ENCODE data around the gene DPH2. TPM values are rescaled to one million over a fixed set of nuclear protein-coding genes. Genes with fewer than 3 reads are reported as not detected.

Gene DPH2
- total RNA-seq, 1 donor: 18.6 TPM

- TF ChIP-seq, protein P1, sequence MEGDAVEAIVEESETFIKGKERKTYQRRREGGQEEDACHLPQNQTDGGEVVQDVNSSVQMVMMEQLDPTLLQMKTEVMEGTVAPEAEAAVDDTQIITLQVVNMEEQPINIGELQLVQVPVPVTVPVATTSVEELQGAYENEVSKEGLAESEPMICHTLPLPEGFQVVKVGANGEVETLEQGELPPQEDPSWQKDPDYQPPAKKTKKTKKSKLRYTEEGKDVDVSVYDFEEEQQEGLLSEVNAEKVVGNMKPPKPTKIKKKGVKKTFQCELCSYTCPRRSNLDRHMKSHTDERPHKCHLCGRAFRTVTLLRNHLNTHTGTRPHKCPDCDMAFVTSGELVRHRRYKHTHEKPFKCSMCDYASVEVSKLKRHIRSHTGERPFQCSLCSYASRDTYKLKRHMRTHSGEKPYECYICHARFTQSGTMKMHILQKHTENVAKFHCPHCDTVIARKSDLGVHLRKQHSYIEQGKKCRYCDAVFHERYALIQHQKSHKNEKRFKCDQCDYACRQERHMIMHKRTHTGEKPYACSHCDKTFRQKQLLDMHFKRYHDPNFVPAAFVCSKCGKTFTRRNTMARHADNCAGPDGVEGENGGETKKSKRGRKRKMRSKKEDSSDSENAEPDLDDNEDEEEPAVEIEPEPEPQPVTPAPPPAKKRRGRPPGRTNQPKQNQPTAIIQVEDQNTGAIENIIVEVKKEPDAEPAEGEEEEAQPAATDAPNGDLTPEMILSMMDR (IDR thresholded peaks at IDR 0.05; ENCODE audit: insufficient read depth, low read depth, low read length): no peak
- no peak overlapping the region for H3K4me3 ChIP-seq (ENCODE audit: low read depth, low read length)
- DNase-seq (ENCODE audit: low read depth): peak; percentile 37
Measured at GRCh38 chr1:43987159-43987902, 17.5 kb downstream of the DPH2 start.

- H3K4me3 ChIP-seq (ENCODE audit: low read depth, low read length): peak overlapping the region; percentile 64
- DNase-seq (ENCODE audit: low read depth): no peak
- TF ChIP-seq, protein P1 (IDR thresholded peaks at IDR 0.05; ENCODE audit: insufficient read depth, low read depth, low read length): no peak
Measured at GRCh38 chr1:43990271-43991199, 20.7 kb downstream of the DPH2 start.

DNA sequence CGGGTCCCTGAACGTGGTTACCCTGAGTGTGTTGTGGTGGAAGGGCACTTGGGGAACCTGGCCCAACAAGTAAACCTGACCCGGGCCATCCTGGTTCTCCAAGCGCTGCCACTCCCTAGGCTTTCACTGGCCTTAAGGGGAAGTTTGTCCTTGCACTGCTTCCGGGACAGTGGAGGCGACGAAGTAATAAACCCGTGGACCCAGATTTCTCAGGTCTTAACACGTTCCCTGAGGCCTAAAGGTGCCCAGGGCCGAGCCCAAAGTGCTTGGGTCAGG, 21.3 kb downstream of the DPH2 start:
- no peak for DNase-seq (ENCODE audit: low read depth)
- TF ChIP-seq, protein P1 (IDR thresholded peaks at IDR 0.05; ENCODE audit: insufficient read depth, low read depth, low read length): no peak
- H3K4me3 ChIP-seq (ENCODE audit: low read depth, low read length): peak overlapping the region; percentile 64

DNA sequence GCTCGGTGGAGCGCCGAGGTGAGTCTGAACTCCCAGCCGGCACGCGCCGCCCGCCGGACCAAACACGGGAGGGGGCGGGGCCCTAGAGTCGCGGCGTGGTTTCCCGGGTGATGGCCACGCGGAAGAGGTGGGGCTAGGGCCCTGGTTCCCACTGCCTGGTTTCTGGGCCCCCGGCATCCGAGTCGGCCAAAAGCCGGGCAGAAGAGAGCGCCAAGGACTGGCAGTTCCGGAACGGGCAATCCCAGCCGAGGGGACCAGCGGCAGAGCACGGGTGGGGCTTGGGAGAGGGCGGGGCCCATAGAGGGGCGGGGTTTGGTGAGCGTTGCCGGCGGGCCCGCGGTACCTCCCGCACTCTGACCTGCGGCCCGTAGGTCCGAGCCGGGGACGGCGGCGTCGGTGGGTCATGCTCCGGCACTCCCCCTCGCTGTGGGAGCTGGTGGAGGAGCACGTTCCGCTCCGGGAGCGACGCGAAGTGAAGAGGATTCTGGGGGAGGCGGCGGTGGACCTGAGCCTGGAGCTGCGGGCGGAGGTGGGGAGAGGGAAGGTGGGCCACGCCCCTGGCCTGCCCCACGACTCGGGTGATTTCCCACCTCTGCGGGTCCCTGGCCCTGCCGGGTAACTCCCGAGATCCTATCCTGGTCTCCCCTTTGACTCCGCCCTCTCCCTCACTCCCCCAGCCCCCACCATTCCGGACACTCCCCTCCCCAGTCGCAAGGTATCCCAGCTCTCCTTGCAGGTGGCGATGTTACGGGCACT, 21.8 kb downstream of the DPH2 start, which contains the start of gene CCDC24:
TSS of gene CCDC24 (plus strand) at position 124 of the 756 bp plus-strand sequence. CDS start at position 404, 280 bp downstream.
- TF ChIP-seq, protein P1 (IDR thresholded peaks at IDR 0.05; ENCODE audit: insufficient read depth, low read depth, low read length): no peak
- peak within 1 kb of the TSS; percentile 64 for H3K4me3 ChIP-seq (ENCODE audit: low read depth, low read length)
- DNase-seq (ENCODE audit: low read depth): peak; percentile 77

- peak overlapping the region; percentile 64 for H3K4me3 ChIP-seq (ENCODE audit: low read depth, low read length)
Measured at GRCh38 chr1:43992232-43992995, 22.6 kb downstream of the DPH2 start.

More at GRCh38 chr1:43992232-43992995, 22.6 kb downstream of the DPH2 start:
- TF ChIP-seq, protein P1 (IDR thresholded peaks at IDR 0.05; ENCODE audit: insufficient read depth, low read depth, low read length): no peak
- no peak for DNase-seq (ENCODE audit: low read depth)

All from fibroblast of villous mesenchyme (primary cell).